Measurements from ENCODE around the gene GALE. TPM values are rescaled to one million over a fixed set of nuclear protein-coding genes. Genes with fewer than 3 reads are reported as not detected.

The GALE gene
- total and polyA plus RNA-seq, 2 of the 13 experiments (the other 11 are each of a cell fraction or from before 2014, with no cell fraction given): 85.2 to 88.4 TPM

- FAIRE-seq: no peak
- no peak for DNase-seq (ENCODE audit: low spot score)
Measured at GRCh38 chr1:23779826-23780371, 20.7 kb downstream of the GALE start.

More at GRCh38 chr1:23779826-23780371, 20.7 kb downstream of the GALE start:
- Histone ChIP-seq H3K4me1 (ENCODE audit: insufficient read depth, low read length) (peaks cover 43% of the 10 kb centered on the region), H3K27ac (ENCODE audit: extremely low read length, insufficient read depth, low read length) (no peak overlapping the region), H3K4me3 (replicated peaks in 1 of 3; ENCODE audit: insufficient read depth in 1 of 3, low read depth in 2 of 3, low read length in 3 of 3) (peak overlapping the region in 2 of 3 experiments; percentile 82 to 85; a peak in 3 of 6 replicates), H3K4me2 (ENCODE audit: low read depth, low read length) (peak overlapping the region; percentile 81), H3K79me2 (ENCODE audit: insufficient read depth, low read length) (peaks cover 50% of the 10 kb centered on the region), H3K9me3 (ENCODE audit: low read length) (no peaks in the 10 kb centered on the region), H2AFZ (ENCODE audit: low read length) (no peak overlapping the region), H3K27me3 (ENCODE audit: control insufficient read depth in 1 of 2, insufficient read depth in 2 of 2, low read length in 2 of 2) (no peaks in the 10 kb centered on the region; a peak in 1 of 5 replicates), H3K36me3 (replicated peaks in 1 of 2; ENCODE audit: control insufficient read depth in 1 of 2, insufficient read depth in 2 of 2, low read length in 2 of 2) (peaks cover 0 to 19% of the 10 kb centered on the region in 2 experiments; a peak in 3 of 5 replicates), H4K20me1 (ENCODE audit: insufficient read depth, low read length) (no peaks in the 10 kb centered on the region; the same call in none of the 2 replicates), H3K9ac (ENCODE audit: insufficient read depth, low read depth, low read length) (peak overlapping the region; percentile 94; the same call in 1 of the 2 replicates)
- BruUV-seq (replicated peaks): no TSS peak
- ATAC-seq: no peak
- whole genome bisulfite sequencing (ENCODE audit: low lambda C conversion rate): 59% methylated on average over 3 of the region's 3 CpGs
- ChIA-PET CTCF (ENCODE audit: low intra/inter-chr PET ratio, low total read pairs) (no interaction called here), POLR2A (interaction anchor here (1.0 to 7.9 kb wide), 6 partner anchors 8 to 88 kb away, joined by 3 to 154 read pairs (median 17); partner anchors contain the start of genes GALE, HMGCL, LYPLA2 and RPL11)
- intact Hi-C loops (cut with micrococcal nuclease; ENCODE audit: unreplicated experiment): loop anchor here (10.0 kb wide), 1 partner anchor 85 kb away; the partner anchor contains the start of gene FUCA1
- in situ Hi-C loops (cut with HindIII; ENCODE audit: extremely low pct_ligation_motif_present, low pct_unique_long_range_greater_than_20kb): no loop called here
- TF ChIP-seq CENPBD1 (CRISPR knock-in tag; IDR thresholded peaks at IDR 0.05; ENCODE audit: borderline replicate concordance, low read depth): no peak
- TF ChIP-seq MAFF (IDR thresholded peaks at IDR 0.05; ENCODE audit: low read depth, low read length): peak; percentile 97
- TF ChIP-seq FOSL2 (CRISPR knock-in tag; IDR thresholded peaks at IDR 0.05): peak; percentile 75
- TF ChIP-seq NFE2L2 (IDR thresholded peaks at IDR 0.05; ENCODE audit: low read length): peak; percentile 69
- TF ChIP-seq ZFX (CRISPR knock-in tag; IDR thresholded peaks at IDR 0.05; ENCODE audit: low read depth): no peak
- TF ChIP-seq UBTF (CRISPR knock-in tag; IDR thresholded peaks at IDR 0.05): no peak
- TF ChIP-seq ZNF619 (CRISPR knock-in tag; IDR thresholded peaks at IDR 0.05): no peak
- no peak for TF ChIP-seq TCF7L2 (IDR thresholded peaks at IDR 0.05; ENCODE audit: low read depth, low read length)
- TF ChIP-seq MAFK (conservative IDR thresholded peaks at IDR 0.05 in 1 of 2, IDR thresholded peaks at IDR 0.05 in 1 of 2; ENCODE audit: low read length in 2 of 2): peak; percentile 98
- no peak for TF ChIP-seq PBX3 (CRISPR knock-in tag; IDR thresholded peaks at IDR 0.05; ENCODE audit: borderline replicate concordance)
- TF ChIP-seq RXRB (CRISPR knock-in tag; IDR thresholded peaks at IDR 0.05; ENCODE audit: borderline replicate concordance): no peak
